Measurements from ENCODE around the gene RAB8B.

- TF ChIP-seq CTCF (conservative IDR thresholded peaks at IDR 0.05; ENCODE audit: low read depth, low read length) (no peak), EZH2 (IDR thresholded peaks at IDR 0.05; ENCODE audit: low read length, unreplicated experiment) (no peak)
These were observed 19.6 kb upstream of the RAB8B start for GRCh38 chr15:63169788-63170187.
